Spleen (tissue), 11 donors: Measurements from ENCODE around the gene PEX10. TPM values are rescaled to one million over a fixed set of nuclear protein-coding genes. Genes with fewer than 3 reads are reported as not detected.

Experiments used
- DNase-seq: peaks from one replicate; pipeline ENCODE4 v3.0.0-alpha.2; 2020
- H3K27ac ChIP-seq, 8 donors: fragments of 200-600 bp; sonication (generic) in 7 of 8; 1 replicate in 4 of 8; 2 replicates in 4 of 8; pipeline versions ENCODE4 v1.5.0 to v1.8.0; 2016 to 2021; ENCODE audit warnings: inconsistent platforms in 4 of 8, mild to moderate bottlenecking in 4 of 8, moderate library complexity in 1 of 8
- H3K27me3 ChIP-seq, 7 donors: fragments of 200-600 bp; sonication (generic) in 6 of 7; replicated peaks in 1 of 7; 1 replicate in 4 of 7; 2 replicates in 3 of 7; pipeline versions ENCODE4 v1.5.0 to v1.8.0; 2016 to 2021; ENCODE audit warnings: inconsistent platforms in 3 of 7, mild to moderate bottlenecking in 1 of 7
- H3K36me3 ChIP-seq, 6 donors: fragments of 200-600 bp; sonication (generic) in 5 of 6; 1 replicate in 4 of 6; 2 replicates in 2 of 6; pipeline versions ENCODE4 v1.5.0 to v1.8.0; 2016 to 2021; ENCODE audit warnings: inconsistent platforms in 2 of 6
- H3K4me1 ChIP-seq, 6 donors: fragments of 200-600 bp; sonication (generic) in 5 of 6; 1 replicate in 3 of 6; 2 replicates in 3 of 6; pipeline versions ENCODE4 v1.5.0 to v1.8.0; 2016 to 2021; ENCODE audit warnings: inconsistent platforms in 3 of 6
- H3K4me3 ChIP-seq, 8 donors: fragments of 200-600 bp; sonication (generic) in 7 of 8; 1 replicate in 4 of 8; 2 replicates in 4 of 8; pipeline versions ENCODE4 v1.5.0 to v1.8.0; 2016 to 2021; ENCODE audit warnings: inconsistent platforms in 4 of 8, mild to moderate bottlenecking in 4 of 8, moderate library complexity in 2 of 8
- H3K9me3 ChIP-seq, 8 donors: fragments of 200-600 bp; sonication (generic) in 7 of 8; 1 replicate in 4 of 8; 2 replicates in 4 of 8; pipeline versions ENCODE4 v1.5.0 to v1.8.0; 2016 to 2021; ENCODE audit warnings: inconsistent platforms in 4 of 8
- POLR2A ChIP-seq, 3 donors: fragments of 450-650 bp; IDR thresholded peaks; one replicate each; pipeline ENCODE4 v1.5.1; 2017; ENCODE audit warnings: antibody characterized with exemption in 3 of 3, mild to moderate bottlenecking in 1 of 3
- POLR2AphosphoS5 ChIP-seq, 3 donors: sonication (generic); formaldehyde crosslinking; IDR thresholded peaks; one replicate each; pipeline ENCODE4 v1.5.1; 2017; ENCODE audit warnings: antibody characterized with exemption in 3 of 3
- WGBS, 5 donors: extraction: QIAGEN DNeasy Blood & Tissue Kit in 3 of 5; methylation state at CpG; one replicate each; pipeline versions ENCODE4 v1.1.5 to v1.1.7; 2013 to 2018; 5-methylcytosine and 5-hydroxymethylcytosine counted together
- intact Hi-C: fragments of 100-400 bp; cut with DNase I; formaldehyde crosslinking; loops from one replicate; pipeline ENCODE4 v1.15.0; 2023; ENCODE audit warnings: low total_unique reads
- polyA plus RNA-seq, 3 donors: library from polyadenylated mRNA; stranded (reverse); fragments of 200-250 nt; gene quantifications; one replicate each; pipeline ENCODE4 v1.2.1, GENCODE V29; 2013
- total RNA-seq, 7 donors: library from RNA; depleted of rRNA in 3 of 7; stranded (reverse); fragments of >200 nt in 3 of 7; fragmentation: NEBNext Ultra II Directional in 4 of 7; extraction: Animal tissue kit (Norgen Biotek cat#: 25700) in 4 of 7; gene quantifications; one replicate each; pipeline versions ENCODE4 v1.1.0 to v1.2.1, GENCODE V29; 2016 to 2021
- TF ChIP-seq, protein P1 (sequence below), 11 experiments: fragments of 200-600 bp in 7 of 11; fragments of 450-650 bp in 4 of 11; sonication (generic) in 4 of 11; IDR thresholded peaks in 8 of 11; conservative IDR thresholded peaks in 3 of 11; 1 replicate in 7 of 11; 2 replicates in 4 of 11; pipeline versions ENCODE4 v1.4.0 to v1.8.0; 2016 to 2021; ENCODE audit warnings: antibody characterized with exemption in 11 of 11, inconsistent platforms in 4 of 11, mild to moderate bottlenecking in 1 of 11
- donor health status: healthy with polysubstance abuse.
- donor health status: DM: no; HTN: no; CAD: no; lungs with moderate emphysema.
- donor health status: DM: no; HTN: no; CAD: no.
- donor health status: Bipolar disorder and iron deficiency.
- donor health status: healthy.
- donor health status: DM: no; HTN: no; CAD: no.
- donor health status: DM: yes; HTN: yes; CAD: no.

Gene PEX10
- total and polyA plus RNA-seq, 10 donors, result 10.2 to 19.1 (median 16.1) TPM

DNA sequence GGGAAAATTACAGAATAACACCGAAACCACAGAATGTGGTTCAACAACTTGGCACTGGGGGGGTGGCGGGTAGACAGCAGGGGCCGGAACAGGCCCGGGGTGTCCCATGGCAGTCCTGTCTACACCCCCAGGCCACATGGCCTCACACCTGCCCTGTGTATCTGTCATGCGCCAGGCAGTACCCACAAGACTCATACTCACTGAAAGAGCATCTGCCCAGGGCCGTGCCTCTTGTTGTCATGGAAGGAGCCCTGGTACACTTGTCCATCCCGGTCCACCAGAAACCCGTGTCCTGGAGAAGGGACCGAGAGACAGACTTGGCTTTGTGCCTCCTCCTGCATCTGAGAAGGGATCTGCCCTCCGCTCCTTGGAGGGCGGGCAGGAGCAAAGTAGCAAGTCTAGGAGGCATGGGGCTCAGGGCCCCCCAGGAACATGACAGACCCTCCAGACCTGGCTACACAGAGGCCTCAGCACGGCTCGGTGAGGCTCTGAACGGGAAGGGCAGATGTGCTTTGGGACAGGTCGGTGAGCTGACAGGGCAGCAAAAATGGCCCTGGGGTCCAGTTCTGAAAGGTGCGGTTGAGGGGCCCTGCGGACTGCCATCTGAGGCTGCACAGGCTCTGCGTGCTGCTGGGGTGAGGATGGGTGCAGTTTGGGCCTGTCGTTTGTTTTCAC lies 26.6 kb downstream of the PEX10 start:
- peak; percentile 53 for DNase-seq
- H3K27ac ChIP-seq, result no peak overlapping the region
- intact Hi-C loops, result no loop called here
- peaks cover 0 to 17% (median 0%) of the 10 kb centered on the region in 6 donors for H3K36me3 ChIP-seq
- WGBS, 5 donors, result 92 to 94% (median 93%) methylated on average over 17 to 19 of the region's 19 CpGs
- no peak overlapping the region for H3K4me3 ChIP-seq
- peaks cover 3 to 34% (median 23%) of the 10 kb centered on the region in 6 donors for H3K4me1 ChIP-seq
- H3K9me3 ChIP-seq, result no peaks in the 10 kb centered on the region
- H3K27me3 ChIP-seq, result no peaks in the 10 kb centered on the region
- TF ChIP-seq POLR2A (IDR thresholded peaks at IDR 0.05), result no peak
- no peak for TF ChIP-seq POLR2AphosphoS5 (IDR thresholded peaks at IDR 0.05)
- TF ChIP-seq, protein P1, sequence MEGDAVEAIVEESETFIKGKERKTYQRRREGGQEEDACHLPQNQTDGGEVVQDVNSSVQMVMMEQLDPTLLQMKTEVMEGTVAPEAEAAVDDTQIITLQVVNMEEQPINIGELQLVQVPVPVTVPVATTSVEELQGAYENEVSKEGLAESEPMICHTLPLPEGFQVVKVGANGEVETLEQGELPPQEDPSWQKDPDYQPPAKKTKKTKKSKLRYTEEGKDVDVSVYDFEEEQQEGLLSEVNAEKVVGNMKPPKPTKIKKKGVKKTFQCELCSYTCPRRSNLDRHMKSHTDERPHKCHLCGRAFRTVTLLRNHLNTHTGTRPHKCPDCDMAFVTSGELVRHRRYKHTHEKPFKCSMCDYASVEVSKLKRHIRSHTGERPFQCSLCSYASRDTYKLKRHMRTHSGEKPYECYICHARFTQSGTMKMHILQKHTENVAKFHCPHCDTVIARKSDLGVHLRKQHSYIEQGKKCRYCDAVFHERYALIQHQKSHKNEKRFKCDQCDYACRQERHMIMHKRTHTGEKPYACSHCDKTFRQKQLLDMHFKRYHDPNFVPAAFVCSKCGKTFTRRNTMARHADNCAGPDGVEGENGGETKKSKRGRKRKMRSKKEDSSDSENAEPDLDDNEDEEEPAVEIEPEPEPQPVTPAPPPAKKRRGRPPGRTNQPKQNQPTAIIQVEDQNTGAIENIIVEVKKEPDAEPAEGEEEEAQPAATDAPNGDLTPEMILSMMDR (IDR thresholded peaks at IDR 0.05 in 8 of 11, conservative IDR thresholded peaks at IDR 0.05 in 3 of 11), result no peak

DNA sequence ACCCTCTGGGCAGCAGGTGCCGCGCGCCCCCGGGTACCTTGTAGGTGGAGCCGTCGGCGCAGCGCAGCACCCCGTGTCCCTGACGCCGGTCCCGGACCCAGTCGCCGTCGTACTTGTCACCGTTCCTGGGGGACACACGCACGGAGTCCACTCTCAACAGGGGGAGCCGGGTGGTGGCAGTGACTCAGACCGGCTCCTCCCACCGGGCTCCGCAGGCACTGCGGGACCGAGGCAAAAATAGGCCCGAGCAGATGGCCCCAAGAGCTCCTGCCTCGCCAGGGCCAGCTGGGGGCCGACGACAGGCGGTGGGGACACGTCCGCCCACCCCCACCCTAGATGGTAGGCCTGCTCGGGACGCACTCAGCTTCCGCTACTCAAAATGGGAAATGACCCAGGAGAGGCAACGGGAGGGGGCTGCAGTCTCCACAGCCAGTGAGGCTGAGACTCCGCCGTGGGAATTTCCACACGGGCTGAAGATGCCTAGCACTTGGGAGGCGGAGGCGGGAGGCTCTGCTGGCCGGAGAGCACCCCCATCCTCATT lies 27.4 kb downstream of the PEX10 start:
- intact Hi-C loops, result no loop called here
- Histone ChIP-seq H3K27me3 (no peaks in the 10 kb centered on the region), H3K27ac (no peak overlapping the region), H3K4me1 (peaks cover 0 to 34% (median 16%) of the 10 kb centered on the region in 6 donors), H3K36me3 (peaks cover 0 to 17% (median 0%) of the 10 kb centered on the region in 6 donors), H3K4me3 (no peak overlapping the region), H3K9me3 (no peaks in the 10 kb centered on the region)
- 76 to 92% (median 89%) methylated on average over 36 to 41 of the region's 41 CpGs for WGBS, 5 donors
- TF ChIP-seq, protein P1 (IDR thresholded peaks at IDR 0.05 in 8 of 11, conservative IDR thresholded peaks at IDR 0.05 in 3 of 11), result no peak
- TF ChIP-seq POLR2AphosphoS5 (IDR thresholded peaks at IDR 0.05), result peak in 1 of 3 donors; percentile 20
- peak; percentile 77 for DNase-seq

DNA sequence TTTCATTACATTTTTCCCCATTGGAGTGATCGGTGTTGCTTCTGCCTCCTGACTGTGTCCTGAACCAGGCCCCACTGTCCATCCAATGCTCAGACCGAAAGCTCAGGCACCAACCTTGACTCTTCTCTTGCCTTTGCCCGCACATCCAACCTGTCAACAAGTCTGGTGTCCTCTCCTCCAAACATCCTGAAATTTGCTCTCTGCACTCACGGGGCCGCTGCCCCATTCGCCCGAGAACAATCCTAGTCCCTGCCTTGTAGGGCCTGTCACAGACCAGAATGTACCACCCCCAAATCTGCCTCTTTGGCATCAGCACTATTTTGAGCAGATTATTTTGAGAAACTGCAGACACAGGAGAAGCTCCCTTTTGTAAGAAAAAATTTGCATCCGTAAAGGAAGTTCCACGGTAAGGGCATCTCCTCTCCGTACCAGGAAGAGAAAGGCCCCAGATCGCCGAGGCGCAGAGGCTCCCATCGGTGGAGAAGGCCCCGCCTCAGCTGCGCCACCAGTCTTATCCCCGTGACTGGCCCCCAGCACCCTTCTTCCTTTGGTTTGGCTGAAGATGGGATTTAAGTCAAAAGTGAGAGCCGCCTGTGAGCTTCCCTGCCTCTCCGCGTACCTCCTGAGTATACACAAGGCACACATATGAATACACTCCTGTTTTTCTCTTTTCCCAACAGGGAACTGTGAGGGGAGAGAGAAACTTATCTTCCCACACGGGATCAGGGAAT lies 28.1 kb downstream of the PEX10 start:
- peaks cover 0 to 29% (median 15%) of the 10 kb centered on the region in 6 donors for H3K4me1 ChIP-seq
- DNase-seq, result peak; percentile 60
- H3K27me3 ChIP-seq, result no peaks in the 10 kb centered on the region
- intact Hi-C loops, result no loop called here
- TF ChIP-seq, protein P1 (IDR thresholded peaks at IDR 0.05 in 8 of 11, conservative IDR thresholded peaks at IDR 0.05 in 3 of 11), result no peak
- no peak for TF ChIP-seq POLR2A (IDR thresholded peaks at IDR 0.05)
- WGBS, 5 donors, result 89 to 93% (median 92%) methylated on average over 21 of the region's 21 CpGs
- peaks cover 0 to 17% (median 0%) of the 10 kb centered on the region in 6 donors for H3K36me3 ChIP-seq
- no peak overlapping the region for H3K27ac ChIP-seq
- no peak overlapping the region for H3K4me3 ChIP-seq
- no peaks in the 10 kb centered on the region for H3K9me3 ChIP-seq

DNA sequence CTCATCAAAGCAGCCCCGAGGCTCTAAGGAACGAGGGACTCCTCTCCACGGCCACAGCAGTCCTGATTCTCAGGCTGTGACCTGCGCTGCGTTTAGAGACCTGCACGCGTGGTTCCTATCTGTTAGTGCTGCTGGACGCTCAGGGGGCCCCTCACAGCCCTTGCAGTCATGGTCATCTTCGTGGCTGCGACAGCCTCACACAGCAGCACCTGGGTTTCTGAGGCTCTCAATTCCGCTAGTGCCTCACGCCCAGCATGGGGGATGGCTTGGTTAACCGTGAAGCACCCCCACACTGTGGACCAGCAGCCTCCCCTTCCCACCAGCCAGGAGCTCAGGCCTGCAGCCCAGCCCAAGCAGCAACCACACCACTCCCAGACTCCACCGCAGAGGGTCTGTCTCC lies 28.8 kb downstream of the PEX10 start:
- intact Hi-C loops, result loop anchor here (2.0 kb wide), 1 partner anchor 189 kb away; the partner anchor contains the start of gene FAAP20
- Histone ChIP-seq H3K36me3 (peaks cover 0 to 17% (median 0%) of the 10 kb centered on the region in 6 donors), H3K9me3 (no peaks in the 10 kb centered on the region), H3K27ac (no peak overlapping the region), H3K4me1 (peaks cover 0 to 32% (median 15%) of the 10 kb centered on the region in 6 donors), H3K27me3 (no peaks in the 10 kb centered on the region), H3K4me3 (no peak overlapping the region)
- TF ChIP-seq POLR2A (IDR thresholded peaks at IDR 0.05) (no peak), POLR2AphosphoS5 (IDR thresholded peaks at IDR 0.05) (peak in 1 of 3 donors; percentile 17)
- TF ChIP-seq, protein P1 (IDR thresholded peaks at IDR 0.05 in 8 of 11, conservative IDR thresholded peaks at IDR 0.05 in 3 of 11), result no peak
- 84 to 97% (median 92%) methylated on average over 14 of the region's 14 CpGs for WGBS, 5 donors
- peak; percentile 62 for DNase-seq
